Neural cell (in vitro differentiated cells): Measurements from ENCODE around the gene RAD23B. TPM values are rescaled to one million over a fixed set of nuclear protein-coding genes. Genes with fewer than 3 reads are reported as not detected.
A peak's percentile ranks its signal among the peaks of the same experiment; 100 is the strongest.

Experiments
- H2AFZ ChIP-seq: fragments of 200-600, 300-800 bp; sonication (generic), shearing (Covaris generic); 2 replicates; pipeline ENCODE4 v1.6.0; 2014; ENCODE audit warnings: low read depth, mild to moderate bottlenecking, antibody characterized with exemption, low read length, moderate library complexity
- H3F3A ChIP-seq: fragments of 200-600 bp; shearing (Covaris generic); 2 replicates; pipeline ENCODE4 v1.6.1; 2016; ENCODE audit warnings: mild to moderate bottlenecking, moderate library complexity, mixed read lengths, antibody characterized with exemption, low read length; ENCODE audit not compliant: insufficient read depth, poor library complexity, severe bottlenecking
- H3K27ac ChIP-seq: fragments of 200-600, 300-800 bp; sonication (generic), shearing (Covaris generic); 2 replicates; pipeline ENCODE4 v1.5.1; 2014; ENCODE audit warnings: mild to moderate bottlenecking, low read length, moderate library complexity
- H3K27me3 ChIP-seq: fragments of 300-800, 200-600 bp; sonication (generic), shearing (Covaris generic); 2 replicates; pipeline ENCODE4 v1.6.0; 2014; ENCODE audit warnings: mild to moderate bottlenecking, low read depth, low read length, moderate library complexity; ENCODE audit not compliant: insufficient read depth
- H3K36me3 ChIP-seq: fragments of 300-800, 200-600 bp; sonication (generic), shearing (Covaris generic); 2 replicates; pipeline ENCODE4 v1.5.1; 2014; ENCODE audit warnings: mild to moderate bottlenecking, antibody characterized with exemption, low read length, moderate library complexity; ENCODE audit not compliant: insufficient read depth
- H3K4me2 ChIP-seq: fragments of 300-800, 200-600 bp; sonication (generic), shearing (Covaris generic); 2 replicates; pipeline ENCODE4 v1.6.0; 2014; ENCODE audit warnings: mild to moderate bottlenecking, low read length
- H3K4me3 ChIP-seq: fragments of 300-800, 200-600 bp; sonication (generic), shearing (Covaris generic); 2 replicates; pipeline ENCODE4 v1.5.1; 2014; ENCODE audit warnings: mild to moderate bottlenecking, low read length, moderate library complexity
- H3K79me2 ChIP-seq: fragments of 200-600 bp; shearing (Covaris generic); replicated peaks from 2 replicates; pipeline ENCODE4 v1.6.0; 2014; ENCODE audit warnings: mild to moderate bottlenecking, low read length, moderate library complexity; ENCODE audit not compliant: insufficient read depth
- H3K9ac ChIP-seq: fragments of 300-800, 200-600 bp; sonication (generic), shearing (Covaris generic); 2 replicates; pipeline ENCODE4 v1.6.1; 2016; ENCODE audit warnings: mild to moderate bottlenecking, low read length, mixed read lengths
- H3K9me2 ChIP-seq: fragments of 200-600 bp; shearing (Covaris generic); 2 replicates; pipeline ENCODE4 v1.6.1; 2016; ENCODE audit warnings: mild to moderate bottlenecking, low read length, mixed read lengths; ENCODE audit not compliant: insufficient read depth
- H3K9me3 ChIP-seq: fragments of 200-600, 300-800 bp; sonication (generic), shearing (Covaris generic); 2 replicates; pipeline ENCODE4 v1.6.1; 2016; ENCODE audit warnings: mild to moderate bottlenecking, mixed run types, low read length, moderate library complexity, mixed read lengths
- H4K20me1 ChIP-seq: fragments of 200-600 bp; shearing (Covaris generic); 2 replicates; pipeline ENCODE4 v1.6.1; 2016; ENCODE audit warnings: mild to moderate bottlenecking, mixed run types; ENCODE audit not compliant: insufficient read depth
- EP300 ChIP-seq: fragments of 450-650 bp; conservative IDR thresholded peaks from 2 replicates; pipeline ENCODE4 v1.6.1; 2014; ENCODE audit warnings: antibody characterized with exemption, mild to moderate bottlenecking, moderate library complexity; ENCODE audit not compliant: poor library complexity, severe bottlenecking
- EZH2 ChIP-seq: fragments of 200-600, 300-800 bp; shearing (Covaris generic), sonication (generic); IDR thresholded peaks from 2 replicates; pipeline ENCODE4 v1.6.1; 2014; ENCODE audit warnings: antibody characterized with exemption, low read length, borderline replicate concordance, mild to moderate bottlenecking; ENCODE audit not compliant: insufficient read depth, poor library complexity, severe bottlenecking
- MXI1 ChIP-seq: fragments of 450-650 bp; conservative IDR thresholded peaks from 2 replicates; pipeline ENCODE4 v1.6.1; 2014; ENCODE audit warnings: antibody characterized with exemption, mild to moderate bottlenecking; ENCODE audit not compliant: poor library complexity, severe bottlenecking
- POLR2AphosphoS5 ChIP-seq: IDR thresholded peaks from 2 replicates; pipeline ENCODE4 v1.6.1; 2012
- RAD21 ChIP-seq: fragments of 450-650 bp; conservative IDR thresholded peaks from 2 replicates; pipeline ENCODE4 v1.6.1; 2014; ENCODE audit warnings: antibody characterized with exemption, mild to moderate bottlenecking, moderate library complexity
- SMC3 ChIP-seq: fragments of 450-650 bp; conservative IDR thresholded peaks from 2 replicates; pipeline ENCODE4 v1.6.1; 2014; ENCODE audit warnings: antibody characterized with exemption, mild to moderate bottlenecking, moderate library complexity; ENCODE audit not compliant: poor library complexity
- TAF1 ChIP-seq: IDR thresholded peaks from 2 replicates; pipeline ENCODE4 v1.6.1; 2012; ENCODE audit warnings: low read depth
- polyA plus RNA-seq: library from polyadenylated mRNA; depleted of rRNA; stranded (reverse); fragments of >200 nt; gene quantifications from 2 replicates; pipeline ENCODE4 v1.2.3, GENCODE V29; 2014
- TF ChIP-seq, protein P1 (sequence below): fragments of 450-650 bp; IDR thresholded peaks from 2 replicates; pipeline ENCODE4 v1.5.1; 2014; ENCODE audit warnings: antibody characterized with exemption, mild to moderate bottlenecking, moderate library complexity; ENCODE audit not compliant: poor library complexity, severe bottlenecking
- TF ChIP-seq, protein P2 (sequence below): IDR thresholded peaks from 2 replicates; pipeline ENCODE4 v1.6.1; 2012; ENCODE audit warnings: borderline replicate concordance

The RAD23B gene
- polyA plus RNA-seq, 1 donor from 2014 or later = 97.3 TPM

DNA sequence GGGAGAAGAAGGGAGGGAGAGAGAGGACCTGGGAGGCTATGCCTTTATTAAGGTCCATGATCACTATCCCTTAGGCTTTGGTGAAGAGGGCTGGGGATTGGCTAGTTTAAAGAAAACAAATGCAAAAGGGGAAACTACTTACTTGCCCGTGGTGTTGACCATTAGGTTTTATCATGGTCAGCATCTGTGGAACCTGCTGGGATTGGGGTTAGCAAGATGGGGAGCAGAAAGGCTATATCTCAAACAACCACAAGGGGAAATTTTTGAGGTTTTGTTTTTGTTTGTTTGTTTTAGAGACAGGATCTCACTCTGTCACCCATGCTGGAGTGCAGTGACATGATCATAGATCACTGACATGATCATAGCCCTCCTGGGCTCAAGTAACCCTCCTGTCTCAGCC is 9.0 kb upstream of the RAD23B start:
- Histone ChIP-seq H3K79me2 (no peaks in the 10 kb centered on the region), H3K36me3 (no peaks in the 10 kb centered on the region), H3K27ac (no peak overlapping the region), H3K9me2 (no peaks in the 10 kb centered on the region), H3K4me3 (no peak overlapping the region), H4K20me1 (no peaks in the 10 kb centered on the region), H3K4me2 (no peak overlapping the region), H3K9me3 (no peaks in the 10 kb centered on the region), H3F3A (no peaks in the 10 kb centered on the region), H2AFZ (no peak overlapping the region), H3K27me3 (no peaks in the 10 kb centered on the region), H3K9ac (no peak overlapping the region)
- TF ChIP-seq SMC3 (no peak), TAF1 (no peak), POLR2AphosphoS5 (no peak), MXI1 (no peak), RAD21 (no peak), EP300 (no peak), EZH2 (no peak)
- TF ChIP-seq, protein P1, sequence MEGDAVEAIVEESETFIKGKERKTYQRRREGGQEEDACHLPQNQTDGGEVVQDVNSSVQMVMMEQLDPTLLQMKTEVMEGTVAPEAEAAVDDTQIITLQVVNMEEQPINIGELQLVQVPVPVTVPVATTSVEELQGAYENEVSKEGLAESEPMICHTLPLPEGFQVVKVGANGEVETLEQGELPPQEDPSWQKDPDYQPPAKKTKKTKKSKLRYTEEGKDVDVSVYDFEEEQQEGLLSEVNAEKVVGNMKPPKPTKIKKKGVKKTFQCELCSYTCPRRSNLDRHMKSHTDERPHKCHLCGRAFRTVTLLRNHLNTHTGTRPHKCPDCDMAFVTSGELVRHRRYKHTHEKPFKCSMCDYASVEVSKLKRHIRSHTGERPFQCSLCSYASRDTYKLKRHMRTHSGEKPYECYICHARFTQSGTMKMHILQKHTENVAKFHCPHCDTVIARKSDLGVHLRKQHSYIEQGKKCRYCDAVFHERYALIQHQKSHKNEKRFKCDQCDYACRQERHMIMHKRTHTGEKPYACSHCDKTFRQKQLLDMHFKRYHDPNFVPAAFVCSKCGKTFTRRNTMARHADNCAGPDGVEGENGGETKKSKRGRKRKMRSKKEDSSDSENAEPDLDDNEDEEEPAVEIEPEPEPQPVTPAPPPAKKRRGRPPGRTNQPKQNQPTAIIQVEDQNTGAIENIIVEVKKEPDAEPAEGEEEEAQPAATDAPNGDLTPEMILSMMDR = no peak
- TF ChIP-seq, protein P2, sequence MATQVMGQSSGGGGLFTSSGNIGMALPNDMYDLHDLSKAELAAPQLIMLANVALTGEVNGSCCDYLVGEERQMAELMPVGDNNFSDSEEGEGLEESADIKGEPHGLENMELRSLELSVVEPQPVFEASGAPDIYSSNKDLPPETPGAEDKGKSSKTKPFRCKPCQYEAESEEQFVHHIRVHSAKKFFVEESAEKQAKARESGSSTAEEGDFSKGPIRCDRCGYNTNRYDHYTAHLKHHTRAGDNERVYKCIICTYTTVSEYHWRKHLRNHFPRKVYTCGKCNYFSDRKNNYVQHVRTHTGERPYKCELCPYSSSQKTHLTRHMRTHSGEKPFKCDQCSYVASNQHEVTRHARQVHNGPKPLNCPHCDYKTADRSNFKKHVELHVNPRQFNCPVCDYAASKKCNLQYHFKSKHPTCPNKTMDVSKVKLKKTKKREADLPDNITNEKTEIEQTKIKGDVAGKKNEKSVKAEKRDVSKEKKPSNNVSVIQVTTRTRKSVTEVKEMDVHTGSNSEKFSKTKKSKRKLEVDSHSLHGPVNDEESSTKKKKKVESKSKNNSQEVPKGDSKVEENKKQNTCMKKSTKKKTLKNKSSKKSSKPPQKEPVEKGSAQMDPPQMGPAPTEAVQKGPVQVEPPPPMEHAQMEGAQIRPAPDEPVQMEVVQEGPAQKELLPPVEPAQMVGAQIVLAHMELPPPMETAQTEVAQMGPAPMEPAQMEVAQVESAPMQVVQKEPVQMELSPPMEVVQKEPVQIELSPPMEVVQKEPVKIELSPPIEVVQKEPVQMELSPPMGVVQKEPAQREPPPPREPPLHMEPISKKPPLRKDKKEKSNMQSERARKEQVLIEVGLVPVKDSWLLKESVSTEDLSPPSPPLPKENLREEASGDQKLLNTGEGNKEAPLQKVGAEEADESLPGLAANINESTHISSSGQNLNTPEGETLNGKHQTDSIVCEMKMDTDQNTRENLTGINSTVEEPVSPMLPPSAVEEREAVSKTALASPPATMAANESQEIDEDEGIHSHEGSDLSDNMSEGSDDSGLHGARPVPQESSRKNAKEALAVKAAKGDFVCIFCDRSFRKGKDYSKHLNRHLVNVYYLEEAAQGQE = no peak

DNA sequence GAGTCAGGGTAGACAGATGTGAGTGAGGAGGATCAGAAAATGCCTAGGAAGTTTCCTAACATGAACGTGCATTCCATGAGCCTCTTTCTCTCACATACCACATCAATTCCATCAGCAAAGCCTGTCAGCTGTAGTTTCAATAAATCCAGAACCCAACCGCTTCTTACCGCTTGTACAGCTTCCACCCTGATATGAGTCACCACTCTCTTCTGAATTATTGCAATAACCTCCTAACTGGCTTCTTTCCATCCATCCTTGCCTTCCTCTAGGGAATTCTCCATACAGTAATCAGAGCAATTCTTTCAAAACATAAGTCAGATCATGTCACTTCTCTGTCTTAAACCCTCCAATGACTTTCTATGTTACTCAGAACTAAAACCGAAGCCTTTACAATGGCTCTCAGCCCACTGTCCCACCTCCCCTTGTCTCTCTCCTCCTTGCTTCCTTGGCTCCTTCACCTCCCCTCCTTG is 8.1 kb upstream of the RAD23B start:
- TF ChIP-seq POLR2AphosphoS5 (peak; percentile 56), EP300 (peak; percentile 69), EZH2 (no peak), MXI1 (no peak)
- TF ChIP-seq, protein P2 = peak; percentile 53
- TF ChIP-seq, protein P1 = no peak
- H3F3A ChIP-seq = no peaks in the 10 kb centered on the region
- H2AFZ ChIP-seq = no peak overlapping the region
- no peak overlapping the region for H3K4me2 ChIP-seq
- H3K27ac ChIP-seq = peak overlapping the region; percentile 52
- no peak overlapping the region for H3K4me3 ChIP-seq
- no peak overlapping the region for H3K9ac ChIP-seq
- H3K36me3 ChIP-seq = no peaks in the 10 kb centered on the region
- H3K79me2 ChIP-seq = no peaks in the 10 kb centered on the region
- no peaks in the 10 kb centered on the region for H3K9me2 ChIP-seq
- no peaks in the 10 kb centered on the region for H3K9me3 ChIP-seq
- H4K20me1 ChIP-seq = no peaks in the 10 kb centered on the region
- H3K27me3 ChIP-seq = no peaks in the 10 kb centered on the region
